ENCODE data around the gene CHD9. TPM values are rescaled to one million over a fixed set of nuclear protein-coding genes. Genes with fewer than 3 reads are reported as not detected.
A peak's percentile ranks its signal among the peaks of the same experiment; 100 is the strongest.

Gene CHD9
- total RNA-seq, 1 experiment from 2014 or later: 111 TPM

GRCh38 chr16:53090591-53091411 lies 36.0 kb downstream of the CHD9 start:
- Histone ChIP-seq H3K79me2 (ENCODE audit: low read length) (peaks cover 91% of the 10 kb centered on the region), H3K4me2 (ENCODE audit: low read depth, low read length, poor library complexity, severe bottlenecking) (peak overlapping the region; percentile 60), H3K27me3 (ENCODE audit: low read length) (no peaks in the 10 kb centered on the region), H3K27ac (ENCODE audit: low read length) (peak overlapping the region; percentile 60; the same call in 1 of the 2 replicates), H3K4me1 (ENCODE audit: low read length) (peaks cover 54% of the 10 kb centered on the region), H4K20me1 (ENCODE audit: insufficient read depth, low read depth, low read length) (no peaks in the 10 kb centered on the region), H2AFZ (ENCODE audit: low read length) (no peak overlapping the region), H3K9me3 (ENCODE audit: low read length) (no peaks in the 10 kb centered on the region), H3K36me3 (ENCODE audit: insufficient read depth, low read length) (no peaks in the 10 kb centered on the region), H3K9ac (ENCODE audit: low read length) (peak overlapping the region; percentile 23; the same call in 1 of the 2 replicates), H3K4me3 (ENCODE audit: low read length) (peak overlapping the region; percentile 13; the same call in 1 of the 2 replicates), H3K9me2 (replicated peaks; ENCODE audit: insufficient read depth, low read length) (no peaks in the 10 kb centered on the region)
- DNase-seq: no peak

DNA sequence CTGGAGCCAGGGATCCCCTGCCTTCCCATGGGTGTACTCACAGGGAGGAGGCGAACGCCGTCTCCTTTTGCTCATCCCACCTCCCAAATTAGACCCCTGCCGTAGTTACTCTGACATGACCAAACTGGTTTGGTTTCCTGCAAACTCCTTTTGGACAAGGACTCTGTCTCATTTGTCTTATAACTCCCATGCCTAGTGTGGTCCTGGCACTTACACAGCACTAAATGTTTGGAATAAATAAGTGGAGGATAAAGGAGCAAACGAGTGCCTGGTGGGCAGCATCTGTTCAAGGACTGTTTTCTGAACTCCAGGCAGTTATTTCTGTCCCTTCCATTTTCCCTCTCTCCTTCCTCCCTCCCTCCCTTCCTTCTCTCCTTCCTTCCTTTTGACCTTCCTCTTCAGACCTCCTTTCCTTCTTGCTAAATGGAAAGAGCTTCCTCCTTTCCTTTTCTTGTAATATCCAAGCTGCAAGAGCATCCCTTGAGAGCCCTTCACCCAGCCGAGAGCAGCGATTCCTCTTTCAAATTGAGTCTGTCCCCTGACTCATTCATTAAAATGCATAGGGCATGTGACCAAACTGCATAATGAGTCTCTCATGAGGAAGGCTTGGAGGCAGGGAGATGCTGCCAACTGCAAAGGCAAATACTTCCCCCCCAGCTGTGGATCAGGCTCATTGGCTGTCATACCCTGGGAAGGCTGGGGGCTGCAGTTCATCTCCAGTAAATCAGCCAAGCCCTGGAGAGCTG lies 36.8 kb downstream of the CHD9 start:
- Histone ChIP-seq H3K9ac (ENCODE audit: low read length) (peak overlapping the region; percentile 23), H2AFZ (ENCODE audit: low read length) (no peak overlapping the region), H3K27ac (ENCODE audit: low read length) (peak overlapping the region; percentile 60), H3K27me3 (ENCODE audit: low read length) (no peaks in the 10 kb centered on the region), H3K4me2 (ENCODE audit: low read depth, low read length, poor library complexity, severe bottlenecking) (peak overlapping the region; percentile 60), H3K9me2 (replicated peaks; ENCODE audit: insufficient read depth, low read length) (no peaks in the 10 kb centered on the region), H3K79me2 (ENCODE audit: low read length) (peaks cover 91% of the 10 kb centered on the region), H3K4me1 (ENCODE audit: low read length) (peaks cover 47% of the 10 kb centered on the region), H3K4me3 (ENCODE audit: low read length) (peak overlapping the region; percentile 13; the same call in 1 of the 2 replicates), H3K36me3 (ENCODE audit: insufficient read depth, low read length) (no peaks in the 10 kb centered on the region), H4K20me1 (ENCODE audit: insufficient read depth, low read depth, low read length) (no peaks in the 10 kb centered on the region), H3K9me3 (ENCODE audit: low read length) (no peaks in the 10 kb centered on the region)
- peak; percentile 72 for DNase-seq

GRCh38 chr16:53092284-53092683 lies 37.5 kb downstream of the CHD9 start:
- peaks cover 91% of the 10 kb centered on the region for H3K79me2 ChIP-seq (ENCODE audit: low read length)
- H3K4me1 ChIP-seq (ENCODE audit: low read length): peaks cover 48% of the 10 kb centered on the region

GRCh38 chr16:53093162-53093744 lies 38.5 kb downstream of the CHD9 start:
- peaks cover 58% of the 10 kb centered on the region for H3K4me1 ChIP-seq (ENCODE audit: low read length)
- no peak overlapping the region for H3K4me3 ChIP-seq (ENCODE audit: low read length)
- no peaks in the 10 kb centered on the region for H3K9me2 ChIP-seq (replicated peaks; ENCODE audit: insufficient read depth, low read length)

More at GRCh38 chr16:53092284-53092683, 37.5 kb downstream of the CHD9 start:
- peak overlapping the region; percentile 60 for H3K27ac ChIP-seq (ENCODE audit: low read length)
- no peaks in the 10 kb centered on the region for H3K9me3 ChIP-seq (ENCODE audit: low read length)
- DNase-seq: no peak
- H3K36me3 ChIP-seq (ENCODE audit: insufficient read depth, low read length): no peaks in the 10 kb centered on the region
- no peaks in the 10 kb centered on the region for H3K27me3 ChIP-seq (ENCODE audit: low read length)
- H3K4me2 ChIP-seq (ENCODE audit: low read depth, low read length, poor library complexity, severe bottlenecking): peak overlapping the region; percentile 60
- no peak overlapping the region for H2AFZ ChIP-seq (ENCODE audit: low read length)
- H3K9me2 ChIP-seq (replicated peaks; ENCODE audit: insufficient read depth, low read length): no peaks in the 10 kb centered on the region
- H4K20me1 ChIP-seq (ENCODE audit: insufficient read depth, low read depth, low read length): no peaks in the 10 kb centered on the region
- H3K4me3 ChIP-seq (ENCODE audit: low read length): no peak overlapping the region
- H3K9ac ChIP-seq (ENCODE audit: low read length): no peak overlapping the region

GRCh38 chr16:53094013-53094630 lies 39.3 kb downstream of the CHD9 start:
- Histone ChIP-seq H3K9ac (ENCODE audit: low read length) (no peak overlapping the region), H3K36me3 (ENCODE audit: insufficient read depth, low read length) (no peaks in the 10 kb centered on the region), H3K4me1 (ENCODE audit: low read length) (peaks cover 67% of the 10 kb centered on the region), H4K20me1 (ENCODE audit: insufficient read depth, low read depth, low read length) (no peaks in the 10 kb centered on the region), H3K79me2 (ENCODE audit: low read length) (peaks cover 86% of the 10 kb centered on the region), H3K9me3 (ENCODE audit: low read length) (no peaks in the 10 kb centered on the region), H2AFZ (ENCODE audit: low read length) (no peak overlapping the region), H3K27ac (ENCODE audit: low read length) (no peak overlapping the region), H3K4me3 (ENCODE audit: low read length) (no peak overlapping the region), H3K9me2 (replicated peaks; ENCODE audit: insufficient read depth, low read length) (no peaks in the 10 kb centered on the region), H3K27me3 (ENCODE audit: low read length) (no peaks in the 10 kb centered on the region), H3K4me2 (ENCODE audit: low read depth, low read length, poor library complexity, severe bottlenecking) (no peak overlapping the region)
- no peak for DNase-seq

More at GRCh38 chr16:53093162-53093744, 38.5 kb downstream of the CHD9 start:
- DNase-seq: no peak
- Histone ChIP-seq H3K27me3 (ENCODE audit: low read length) (no peaks in the 10 kb centered on the region), H3K9ac (ENCODE audit: low read length) (no peak overlapping the region), H4K20me1 (ENCODE audit: insufficient read depth, low read depth, low read length) (no peaks in the 10 kb centered on the region), H3K4me2 (ENCODE audit: low read depth, low read length, poor library complexity, severe bottlenecking) (no peak overlapping the region), H3K36me3 (ENCODE audit: insufficient read depth, low read length) (no peaks in the 10 kb centered on the region), H3K79me2 (ENCODE audit: low read length) (peaks cover 90% of the 10 kb centered on the region), H3K27ac (ENCODE audit: low read length) (no peak overlapping the region; the same call in 1 of the 2 replicates), H3K9me3 (ENCODE audit: low read length) (no peaks in the 10 kb centered on the region), H2AFZ (ENCODE audit: low read length) (no peak overlapping the region)

DNA sequence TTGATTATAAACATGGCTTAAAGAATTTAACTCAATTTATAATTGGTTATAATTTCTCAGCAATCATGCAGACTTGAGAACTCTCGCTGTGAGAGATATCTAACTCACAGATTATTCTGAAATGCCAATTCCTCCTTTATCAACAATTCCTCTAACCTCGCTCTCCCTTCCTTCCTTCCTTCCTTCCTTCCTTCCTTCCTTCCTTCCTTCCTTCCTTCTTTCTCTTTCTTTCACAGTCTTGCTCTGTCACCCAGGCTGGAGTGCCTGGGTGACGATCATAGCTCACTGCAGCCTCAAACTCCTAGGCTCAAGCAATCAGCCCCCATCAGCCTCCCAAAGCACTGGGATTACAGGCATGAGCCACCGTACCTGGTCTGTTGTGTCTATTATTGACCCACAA lies 42.4 kb downstream of the CHD9 start:
- Histone ChIP-seq H3K79me2 (ENCODE audit: low read length) (peaks cover 85% of the 10 kb centered on the region), H3K9me3 (ENCODE audit: low read length) (no peaks in the 10 kb centered on the region), H3K4me1 (ENCODE audit: low read length) (peaks cover 58% of the 10 kb centered on the region), H3K9ac (ENCODE audit: low read length) (no peak overlapping the region), H3K4me3 (ENCODE audit: low read length) (no peak overlapping the region), H4K20me1 (ENCODE audit: insufficient read depth, low read depth, low read length) (no peaks in the 10 kb centered on the region), H2AFZ (ENCODE audit: low read length) (no peak overlapping the region), H3K9me2 (replicated peaks; ENCODE audit: insufficient read depth, low read length) (no peaks in the 10 kb centered on the region), H3K36me3 (ENCODE audit: insufficient read depth, low read length) (no peaks in the 10 kb centered on the region), H3K27me3 (ENCODE audit: low read length) (no peaks in the 10 kb centered on the region), H3K4me2 (ENCODE audit: low read depth, low read length, poor library complexity, severe bottlenecking) (no peak overlapping the region), H3K27ac (ENCODE audit: low read length) (peak overlapping the region; percentile 95)
- DNase-seq: no peak

DNA sequence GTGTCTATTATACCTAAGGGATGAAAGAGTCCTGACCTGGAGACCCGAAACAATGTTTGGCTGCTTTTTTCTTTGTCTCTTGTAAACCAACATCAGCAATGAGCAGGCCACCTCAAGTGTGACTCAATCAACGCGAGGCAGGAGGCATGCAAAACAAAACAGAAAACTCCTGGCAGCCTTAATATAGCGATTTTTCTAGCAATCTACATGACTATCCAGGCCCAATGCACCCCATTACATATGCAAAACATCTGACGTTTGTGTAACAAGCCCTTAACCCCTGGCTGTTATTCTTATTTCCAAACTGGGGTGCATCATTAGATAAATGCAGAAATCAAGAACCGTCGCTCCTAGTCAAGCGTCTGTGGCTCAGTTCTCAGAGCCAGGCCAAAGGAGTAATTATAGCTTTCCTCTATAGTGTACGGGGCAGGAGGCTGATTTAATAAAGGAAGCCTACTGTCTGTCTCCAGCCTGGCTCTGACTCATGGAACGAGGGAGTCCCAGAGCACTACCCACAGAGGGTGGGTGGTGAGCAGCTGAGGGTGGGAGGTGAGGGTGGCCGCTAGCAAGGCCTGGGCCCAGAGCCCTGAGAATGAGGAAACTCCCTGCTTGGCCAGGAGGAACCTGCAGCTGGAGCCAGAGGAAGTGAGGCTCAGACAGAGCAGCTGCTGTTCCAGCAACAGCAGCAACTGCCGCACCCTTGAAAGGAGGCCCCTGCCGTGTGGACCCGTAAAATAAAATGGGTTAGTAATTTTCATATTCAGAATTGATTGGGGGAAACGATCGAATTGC lies 43.9 kb downstream of the CHD9 start:
- Histone ChIP-seq H3K4me3 (ENCODE audit: low read length) (peak overlapping the region; percentile 71), H3K27ac (ENCODE audit: low read length) (peak overlapping the region; percentile 95), H4K20me1 (ENCODE audit: insufficient read depth, low read depth, low read length) (no peaks in the 10 kb centered on the region), H3K27me3 (ENCODE audit: low read length) (no peaks in the 10 kb centered on the region), H3K9ac (ENCODE audit: low read length) (peak overlapping the region; percentile 75), H2AFZ (ENCODE audit: low read length) (peak overlapping the region; percentile 13; the same call in 1 of the 2 replicates), H3K9me2 (replicated peaks; ENCODE audit: insufficient read depth, low read length) (no peaks in the 10 kb centered on the region), H3K79me2 (ENCODE audit: low read length) (peaks cover 82% of the 10 kb centered on the region), H3K9me3 (ENCODE audit: low read length) (no peaks in the 10 kb centered on the region), H3K36me3 (ENCODE audit: insufficient read depth, low read length) (no peaks in the 10 kb centered on the region), H3K4me2 (ENCODE audit: low read depth, low read length, poor library complexity, severe bottlenecking) (peak overlapping the region; percentile 96), H3K4me1 (ENCODE audit: low read length) (peaks cover 51% of the 10 kb centered on the region)
- peak; percentile 90 for DNase-seq

Data from Karpas-422 (cell line).